GM21723 (cell line): ENCODE results near the gene CD300E.

Experiments used
- ATAC-seq: cut with Tn5 transposase; IDR thresholded peaks from one replicate; pipeline ENCODE4 v1.9.1; 2021; ENCODE audit warnings: mild to moderate bottlenecking, moderate library complexity; ENCODE audit not compliant: unreplicated experiment

CD300E gene

DNA sequence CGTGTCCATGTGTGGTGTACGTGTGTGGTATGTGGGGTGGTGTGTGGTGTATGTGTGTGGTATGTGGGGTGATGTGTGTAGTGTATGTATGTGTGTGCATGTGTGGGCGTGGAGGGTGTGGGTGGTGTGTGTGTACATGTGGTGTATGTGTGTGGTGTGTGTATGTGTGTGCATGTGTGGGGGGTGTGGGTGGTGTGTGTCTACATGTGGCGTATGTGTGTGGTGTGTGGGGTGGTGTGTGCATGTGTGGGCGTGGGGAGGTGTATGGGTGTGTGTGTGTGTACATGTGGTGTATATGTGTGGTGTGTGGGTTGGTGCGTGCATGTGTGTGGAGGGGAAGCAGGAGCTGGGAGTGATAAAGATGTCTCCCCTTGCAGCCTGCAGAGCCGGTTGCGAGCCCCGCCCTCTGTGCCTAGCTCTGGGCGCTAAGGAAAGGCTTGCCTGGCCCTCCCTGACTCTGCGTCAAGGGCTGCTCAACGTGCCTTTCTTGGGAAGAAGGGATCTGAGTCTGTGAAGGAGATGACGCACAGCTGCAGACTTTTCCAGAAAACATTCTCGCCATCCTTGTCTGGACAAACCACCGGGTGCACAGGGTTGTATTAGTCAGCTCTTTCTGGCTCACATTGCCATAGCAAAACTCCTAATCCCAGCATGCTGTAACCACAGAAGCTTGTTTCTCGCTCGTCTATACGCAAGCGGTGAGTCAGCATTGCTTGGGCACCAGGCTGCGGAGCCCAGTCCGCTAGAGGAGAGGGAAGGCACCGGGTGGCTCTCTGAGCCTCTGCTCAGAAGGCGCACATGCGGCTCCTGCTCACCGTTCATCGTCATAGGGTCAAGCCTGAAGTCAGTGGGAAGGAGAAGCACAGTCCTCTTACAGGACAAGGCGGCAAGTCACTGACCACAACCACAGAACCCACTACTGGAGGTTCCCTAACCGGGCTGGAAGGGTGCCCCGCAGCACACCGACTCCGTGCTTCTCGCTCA lies 54.2 kb downstream of the CD300E start:
- no peak for ATAC-seq

DNA sequence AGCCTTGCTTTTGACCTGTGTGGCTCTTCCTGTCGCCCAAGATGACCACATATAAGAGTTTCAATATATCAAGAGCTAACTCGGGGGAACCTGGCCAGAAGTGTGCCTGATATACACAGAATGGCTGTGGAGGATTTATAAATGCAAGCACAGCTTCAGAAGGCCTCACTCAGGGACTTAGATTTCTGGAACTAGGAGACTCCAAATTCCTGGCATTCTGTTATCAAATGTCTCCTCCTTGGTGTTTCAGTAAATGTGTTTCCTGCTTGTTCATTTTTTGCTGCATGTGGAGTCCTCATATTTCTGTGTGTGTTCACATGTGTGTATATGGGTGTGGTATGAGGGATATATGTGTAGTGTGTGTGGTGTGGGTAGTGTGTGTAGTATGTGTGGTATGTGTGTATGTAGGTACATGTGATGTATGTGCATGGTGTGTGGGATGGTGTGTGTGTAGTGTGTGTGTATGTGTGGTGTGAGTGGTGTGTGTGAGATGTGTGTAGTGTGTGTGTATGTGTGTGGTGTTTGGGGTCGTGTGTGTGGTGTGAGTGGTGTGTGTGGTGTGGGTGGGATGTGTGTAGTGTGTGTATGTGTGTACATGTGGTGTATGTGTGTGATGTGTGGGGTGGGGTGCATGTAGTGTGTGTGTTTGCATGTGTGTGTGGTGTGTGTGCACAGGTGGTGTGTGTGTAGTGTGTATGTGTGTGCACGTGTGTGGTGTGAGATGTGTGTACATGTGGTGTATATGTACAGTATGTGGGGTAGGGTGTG lies 55.2 kb downstream of the CD300E start:
- ATAC-seq = no peak

GRCh38 chr17:74567397-74567796 lies 56.1 kb downstream of the CD300E start, which contains the start of gene CD300H:
Gene CD300H (minus strand): TSS chr17:74567509.
- ATAC-seq = no peak

- ATAC-seq = no peak
Measured at GRCh38 chr17:74566132-74566753, 57.3 kb downstream of the CD300E start.

DNA sequence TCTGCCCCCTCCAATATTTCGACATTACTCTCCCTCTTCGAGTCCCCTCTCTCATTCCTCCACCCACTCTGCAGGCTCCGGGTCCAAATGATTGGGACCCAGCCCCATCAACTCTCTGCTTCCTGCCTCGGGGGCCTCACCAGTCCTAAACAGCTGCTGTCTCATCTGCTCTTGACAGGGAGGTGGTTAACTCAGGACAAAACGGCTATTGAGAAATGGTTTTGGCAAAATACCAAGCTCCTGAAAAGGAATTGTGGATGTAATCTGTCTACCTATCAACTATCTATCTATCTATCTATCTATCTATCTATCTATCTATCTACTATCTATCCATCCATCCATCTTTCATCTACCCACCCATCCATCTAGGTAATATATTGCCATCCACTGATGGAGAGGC lies 58.4 kb downstream of the CD300E start:
- ATAC-seq = no peak

DNA sequence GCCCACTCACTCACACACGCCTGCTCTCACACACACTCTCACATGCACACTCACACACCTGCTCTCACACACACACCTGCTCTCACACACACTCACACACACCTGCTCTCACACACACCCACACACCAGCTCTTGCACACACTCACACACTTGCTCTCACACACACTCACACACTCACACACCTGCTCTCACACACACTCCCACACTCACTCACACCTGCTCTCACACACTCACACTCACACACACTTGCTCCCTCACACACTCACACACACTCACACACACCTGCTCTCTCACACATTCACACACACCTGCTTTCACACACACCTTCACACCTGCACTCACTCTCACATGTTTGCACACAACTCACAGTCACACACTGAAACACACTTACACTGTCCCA lies 60.2 kb downstream of the CD300E start:
- ATAC-seq = no peak

- no peak for ATAC-seq
Measured at GRCh38 chr17:74561586-74561985, 62.0 kb downstream of the CD300E start.
